Measurements from ENCODE around the gene CHFR.

Gene CHFR

GRCh38 chr12:132926415-132926833, 39.0 kb upstream of the CHFR start:
- no peaks in the 10 kb centered on the region for H3K79me2 ChIP-seq (ENCODE audit: insufficient read depth, low read length)
- H3K9me2 ChIP-seq (replicated peaks; ENCODE audit: low read depth, low read length): no peaks in the 10 kb centered on the region
- no peaks in the 10 kb centered on the region for H4K20me1 ChIP-seq (ENCODE audit: insufficient read depth, low read length, poor library complexity, severe bottlenecking)
- TF ChIP-seq CTCF (conservative IDR thresholded peaks at IDR 0.05; ENCODE audit: low read length) (no peak), EZH2phosphoT487 (IDR thresholded peaks at IDR 0.05; ENCODE audit: borderline replicate concordance) (no peak)
- no peak overlapping the region for H3K4me2 ChIP-seq (ENCODE audit: low read depth, low read length, poor library complexity, severe bottlenecking)
- no peaks in the 10 kb centered on the region for H3K36me3 ChIP-seq (ENCODE audit: insufficient read depth, low read length)
- peaks cover 76% of the 10 kb centered on the region for H3K9me3 ChIP-seq (ENCODE audit: insufficient read depth, low read depth, low read length)
- H2AFZ ChIP-seq (ENCODE audit: low read length): no peak overlapping the region
- H3K27me3 ChIP-seq (ENCODE audit: insufficient read depth, low read length, poor library complexity, severe bottlenecking): no peaks in the 10 kb centered on the region
- no peaks in the 10 kb centered on the region for H3F3A ChIP-seq (ENCODE audit: low read depth)
- H3K4me1 ChIP-seq (ENCODE audit: insufficient read depth, low read length, poor library complexity, severe bottlenecking): no peaks in the 10 kb centered on the region
- H3K4me3 ChIP-seq (ENCODE audit: low read length, poor library complexity, severe bottlenecking): no peak overlapping the region
- no peak overlapping the region for H3K9ac ChIP-seq (ENCODE audit: low read depth, low read length, poor library complexity, severe bottlenecking)

- Histone ChIP-seq H3K4me2 (ENCODE audit: low read depth, low read length, poor library complexity, severe bottlenecking) (no peak overlapping the region), H3K4me3 (ENCODE audit: low read length, poor library complexity, severe bottlenecking) (no peak overlapping the region), H3F3A (ENCODE audit: low read depth) (no peaks in the 10 kb centered on the region), H4K20me1 (ENCODE audit: insufficient read depth, low read length, poor library complexity, severe bottlenecking) (no peaks in the 10 kb centered on the region), H3K4me1 (ENCODE audit: insufficient read depth, low read length, poor library complexity, severe bottlenecking) (no peaks in the 10 kb centered on the region), H3K9me2 (replicated peaks; ENCODE audit: low read depth, low read length) (no peaks in the 10 kb centered on the region), H2AFZ (ENCODE audit: low read length) (no peak overlapping the region), H3K27me3 (ENCODE audit: insufficient read depth, low read length, poor library complexity, severe bottlenecking) (no peaks in the 10 kb centered on the region), H3K9me3 (ENCODE audit: insufficient read depth, low read depth, low read length) (peaks cover 72% of the 10 kb centered on the region), H3K9ac (ENCODE audit: low read depth, low read length, poor library complexity, severe bottlenecking) (no peak overlapping the region), H3K79me2 (ENCODE audit: insufficient read depth, low read length) (no peaks in the 10 kb centered on the region), H3K36me3 (ENCODE audit: insufficient read depth, low read length) (no peaks in the 10 kb centered on the region)
- TF ChIP-seq EZH2phosphoT487 (IDR thresholded peaks at IDR 0.05; ENCODE audit: borderline replicate concordance) (no peak), CTCF (conservative IDR thresholded peaks at IDR 0.05; ENCODE audit: low read length) (no peak)
Observed at GRCh38 chr12:132925597-132926414, 38.4 kb upstream of the CHFR start.

GRCh38 chr12:132924356-132924755, 37.0 kb upstream of the CHFR start:
- no peaks in the 10 kb centered on the region for H3K27me3 ChIP-seq (ENCODE audit: insufficient read depth, low read length, poor library complexity, severe bottlenecking)
- peaks cover 63% of the 10 kb centered on the region for H3K9me3 ChIP-seq (ENCODE audit: insufficient read depth, low read depth, low read length)
- no peaks in the 10 kb centered on the region for H3K36me3 ChIP-seq (ENCODE audit: insufficient read depth, low read length)
- H3K4me3 ChIP-seq (ENCODE audit: low read length, poor library complexity, severe bottlenecking): no peak overlapping the region
- H3K4me1 ChIP-seq (ENCODE audit: insufficient read depth, low read length, poor library complexity, severe bottlenecking): no peaks in the 10 kb centered on the region
- TF ChIP-seq EZH2phosphoT487 (IDR thresholded peaks at IDR 0.05; ENCODE audit: borderline replicate concordance) (no peak), CTCF (conservative IDR thresholded peaks at IDR 0.05; ENCODE audit: low read length) (no peak)
- H3K4me2 ChIP-seq (ENCODE audit: low read depth, low read length, poor library complexity, severe bottlenecking): no peak overlapping the region
- H2AFZ ChIP-seq (ENCODE audit: low read length): no peak overlapping the region
- no peak overlapping the region for H3K9ac ChIP-seq (ENCODE audit: low read depth, low read length, poor library complexity, severe bottlenecking)
- H3K79me2 ChIP-seq (ENCODE audit: insufficient read depth, low read length): no peaks in the 10 kb centered on the region
- no peaks in the 10 kb centered on the region for H4K20me1 ChIP-seq (ENCODE audit: insufficient read depth, low read length, poor library complexity, severe bottlenecking)
- H3F3A ChIP-seq (ENCODE audit: low read depth): no peaks in the 10 kb centered on the region
- no peaks in the 10 kb centered on the region for H3K9me2 ChIP-seq (replicated peaks; ENCODE audit: low read depth, low read length)

Measured in Loucy (cell line).